Left ventricle myocardium inferior (tissue), 1 donor: ENCODE data around the gene PGR. TPM values are rescaled to one million over a fixed set of nuclear protein-coding genes. Genes with fewer than 3 reads are reported as not detected.
A peak's percentile ranks its signal among the peaks of the same experiment; 100 is the strongest.

Experiments
- DNase-seq: peaks from one replicate; pipeline ENCODE4 v3.0.0-alpha.2; 2020
- H3K27ac ChIP-seq: fragments of 200-600 bp; replicated peaks from 2 replicates; pipeline ENCODE4 v1.8.0; 2021
- H3K27me3 ChIP-seq: fragments of 200-600 bp; 2 replicates; pipeline ENCODE4 v1.8.0; 2021; ENCODE audit warnings: low read depth
- H3K36me3 ChIP-seq: fragments of 200-600 bp; 2 replicates; pipeline ENCODE4 v1.8.0; 2021
- H3K4me1 ChIP-seq: fragments of 200-600 bp; 2 replicates; pipeline ENCODE4 v1.8.0; 2021
- H3K4me3 ChIP-seq: fragments of 200-600 bp; 2 replicates; pipeline ENCODE4 v1.8.0; 2021; ENCODE audit warnings: mild to moderate bottlenecking, moderate library complexity
- H3K9me3 ChIP-seq: fragments of 200-600 bp; replicated peaks from 2 replicates; pipeline ENCODE4 v1.8.0; 2021
- intact Hi-C: fragments of 100-400 bp; cut with micrococcal nuclease; formaldehyde crosslinking; loops from one replicate; pipeline ENCODE4 v1.11.0; 2022
- total RNA-seq: library from RNA; stranded (reverse); fragmentation: NEBNext Ultra II Directional; extraction: Animal tissue kit (Norgen Biotek cat#: 25700); gene quantifications from one replicate; pipeline ENCODE4 v1.2.1, GENCODE V29; 2021
- TF ChIP-seq, protein P1 (sequence below): fragments of 200-600 bp; IDR thresholded peaks from 2 replicates; pipeline ENCODE4 v1.8.0; 2021; ENCODE audit warnings: antibody characterized with exemption, mild to moderate bottlenecking, borderline replicate concordance
- donor health status: DM: no; HTN: yes; CAD: no; lungs with severe emphysema.

Gene PGR
- total RNA-seq, 1 donor from 2014 or later: 11.7 TPM

DNA sequence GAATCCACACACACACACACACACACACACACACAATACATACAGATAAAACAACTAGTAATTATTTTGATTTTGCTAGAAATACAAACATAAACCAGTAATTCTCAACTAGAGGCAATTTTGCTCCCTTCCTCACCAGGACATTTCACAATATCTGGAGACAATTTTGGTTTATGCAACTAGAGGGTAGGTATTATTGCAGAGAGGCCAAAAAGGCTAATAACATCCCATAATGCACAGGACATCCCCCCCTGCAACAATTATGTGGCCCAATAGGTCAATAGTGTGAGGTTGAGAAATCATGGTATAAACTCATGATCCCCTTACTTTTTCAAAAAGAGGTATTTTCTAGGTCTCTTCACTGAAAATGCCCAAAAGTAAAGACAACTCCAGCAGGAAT lies 29.0 kb downstream of the PGR start:
- Histone ChIP-seq H3K9me3 (peaks cover under 1% of the 10 kb centered on the region), H3K4me1 (peaks cover 33% of the 10 kb centered on the region), H3K27ac (peak overlapping the region; percentile 42), H3K36me3 (no peaks in the 10 kb centered on the region), H3K4me3 (no peak overlapping the region), H3K27me3 (no peaks in the 10 kb centered on the region)
- DNase-seq: no peak
- intact Hi-C loops: no loop called here
- TF ChIP-seq, protein P1, sequence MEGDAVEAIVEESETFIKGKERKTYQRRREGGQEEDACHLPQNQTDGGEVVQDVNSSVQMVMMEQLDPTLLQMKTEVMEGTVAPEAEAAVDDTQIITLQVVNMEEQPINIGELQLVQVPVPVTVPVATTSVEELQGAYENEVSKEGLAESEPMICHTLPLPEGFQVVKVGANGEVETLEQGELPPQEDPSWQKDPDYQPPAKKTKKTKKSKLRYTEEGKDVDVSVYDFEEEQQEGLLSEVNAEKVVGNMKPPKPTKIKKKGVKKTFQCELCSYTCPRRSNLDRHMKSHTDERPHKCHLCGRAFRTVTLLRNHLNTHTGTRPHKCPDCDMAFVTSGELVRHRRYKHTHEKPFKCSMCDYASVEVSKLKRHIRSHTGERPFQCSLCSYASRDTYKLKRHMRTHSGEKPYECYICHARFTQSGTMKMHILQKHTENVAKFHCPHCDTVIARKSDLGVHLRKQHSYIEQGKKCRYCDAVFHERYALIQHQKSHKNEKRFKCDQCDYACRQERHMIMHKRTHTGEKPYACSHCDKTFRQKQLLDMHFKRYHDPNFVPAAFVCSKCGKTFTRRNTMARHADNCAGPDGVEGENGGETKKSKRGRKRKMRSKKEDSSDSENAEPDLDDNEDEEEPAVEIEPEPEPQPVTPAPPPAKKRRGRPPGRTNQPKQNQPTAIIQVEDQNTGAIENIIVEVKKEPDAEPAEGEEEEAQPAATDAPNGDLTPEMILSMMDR: no peak

DNA sequence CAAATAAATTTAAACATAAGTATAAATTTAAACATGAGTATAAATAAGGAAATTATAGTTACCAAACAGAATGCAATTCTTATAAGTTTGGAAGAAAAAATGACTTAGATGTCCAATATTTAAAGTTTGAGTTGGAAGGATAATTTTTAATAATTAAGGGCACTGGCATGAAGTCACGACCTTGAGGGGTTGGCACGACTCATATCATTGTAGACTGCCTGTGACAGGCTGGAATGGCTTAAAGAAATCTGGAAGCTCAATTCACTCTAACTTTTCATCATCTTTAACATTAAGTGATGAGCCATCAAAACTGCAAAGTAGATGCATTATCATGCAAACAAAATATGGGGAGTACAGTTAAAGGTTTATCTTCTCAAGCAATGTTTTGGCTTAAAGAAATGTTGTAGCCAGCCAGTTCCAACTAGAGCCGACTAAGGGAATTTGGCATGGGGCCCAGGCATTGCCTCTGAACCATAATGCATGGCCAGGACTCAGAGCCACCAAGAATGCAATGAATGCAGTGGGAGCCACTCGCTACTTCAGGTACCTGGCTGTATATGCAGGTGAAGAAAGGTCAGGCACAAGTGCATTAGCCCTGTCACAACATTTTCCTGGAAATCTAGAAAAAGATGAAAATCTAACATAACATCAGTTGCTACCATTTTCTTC lies 33.4 kb downstream of the PGR start:
- Histone ChIP-seq H3K27ac (peak overlapping the region; percentile 48), H3K36me3 (no peaks in the 10 kb centered on the region), H3K4me3 (no peak overlapping the region), H3K27me3 (no peaks in the 10 kb centered on the region), H3K4me1 (peaks cover 40% of the 10 kb centered on the region), H3K9me3 (no peaks in the 10 kb centered on the region)
- TF ChIP-seq, protein P1: no peak
- peak; percentile 54 for DNase-seq
- intact Hi-C loops: no loop called here

DNA sequence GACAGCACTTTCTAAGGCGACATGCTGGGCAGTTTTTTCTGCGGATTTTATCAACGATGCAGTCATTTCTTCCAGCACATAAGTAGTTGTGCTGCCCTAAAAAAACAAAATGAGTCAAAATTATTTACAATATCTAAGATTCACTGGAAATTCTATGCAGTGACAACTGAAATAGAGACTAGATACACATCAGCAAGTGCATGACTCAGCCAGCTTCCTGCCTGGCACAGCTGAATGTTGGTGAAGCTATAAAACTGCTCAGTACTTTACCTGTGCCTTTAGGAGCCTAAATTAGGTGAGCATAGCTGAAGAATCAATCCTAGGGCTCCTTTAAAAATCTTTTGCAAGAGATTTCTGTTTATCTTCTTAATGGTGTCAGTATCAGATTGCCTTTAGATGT lies 37.8 kb downstream of the PGR start:
- TF ChIP-seq, protein P1: no peak
- Histone ChIP-seq H3K9me3 (peaks cover 15% of the 10 kb centered on the region), H3K4me1 (peaks cover 35% of the 10 kb centered on the region), H3K36me3 (peaks cover 6% of the 10 kb centered on the region), H3K27me3 (no peaks in the 10 kb centered on the region), H3K27ac (no peak overlapping the region), H3K4me3 (no peak overlapping the region)
- no peak for DNase-seq
- intact Hi-C loops: no loop called here

DNA sequence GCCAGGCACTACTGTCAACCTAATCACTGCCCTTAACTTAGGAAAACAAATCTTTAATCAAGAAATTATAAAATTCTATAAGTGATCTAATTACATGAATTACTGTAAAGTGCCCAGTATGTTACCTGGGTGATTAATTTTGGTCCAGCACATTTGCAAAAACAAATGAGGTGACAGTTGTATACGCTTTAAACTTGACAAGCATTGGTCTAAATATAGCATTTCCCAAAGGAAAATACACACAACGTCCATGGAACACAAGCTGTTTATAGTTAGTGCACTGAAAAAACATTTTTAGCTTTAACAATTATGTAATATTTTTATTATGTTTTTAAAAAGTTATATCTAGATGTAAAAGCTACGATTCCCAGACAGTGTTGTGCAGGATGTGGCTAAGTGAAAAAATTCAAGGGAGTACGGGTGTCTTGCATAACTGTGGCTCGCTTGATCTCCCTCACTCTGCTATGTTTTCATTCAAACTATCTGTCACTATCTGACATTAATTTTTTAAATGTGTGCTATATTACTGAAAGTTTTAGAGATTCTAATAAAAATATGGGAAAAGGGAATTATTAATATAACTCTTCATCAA lies 38.8 kb downstream of the PGR start:
- Histone ChIP-seq H3K27me3 (no peaks in the 10 kb centered on the region), H3K27ac (peak overlapping the region; percentile 20), H3K36me3 (peaks cover 6% of the 10 kb centered on the region), H3K9me3 (peaks cover 21% of the 10 kb centered on the region), H3K4me3 (no peak overlapping the region), H3K4me1 (peaks cover 25% of the 10 kb centered on the region)
- no peak for DNase-seq
- TF ChIP-seq, protein P1: no peak
- intact Hi-C loops: no loop called here

DNA sequence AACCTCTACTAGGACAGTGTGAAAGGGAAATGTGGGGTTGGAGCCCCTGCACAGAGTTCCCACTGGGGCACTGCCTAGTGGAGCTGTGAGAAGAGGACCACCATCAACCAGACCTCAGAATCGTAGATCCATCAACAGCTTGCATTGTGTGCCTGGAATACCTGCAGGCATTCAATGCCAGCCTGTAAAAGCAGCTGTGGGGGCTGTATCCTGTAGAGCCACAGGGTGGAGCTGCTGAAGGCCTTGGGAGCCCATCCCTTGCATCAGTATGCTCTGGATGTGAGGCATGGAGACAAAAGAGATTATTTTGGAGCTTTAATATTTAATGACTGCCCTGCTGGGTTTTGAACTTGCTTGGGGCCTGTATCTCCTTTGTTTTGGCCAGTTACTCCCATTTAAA lies 46.3 kb downstream of the PGR start:
- H3K27ac ChIP-seq: no peak overlapping the region
- H3K27me3 ChIP-seq: no peaks in the 10 kb centered on the region
- no peak overlapping the region for H3K4me3 ChIP-seq
- intact Hi-C loops: no loop called here
- H3K4me1 ChIP-seq: no peaks in the 10 kb centered on the region
- TF ChIP-seq, protein P1: no peak
- peaks cover 42% of the 10 kb centered on the region for H3K9me3 ChIP-seq
- H3K36me3 ChIP-seq: peaks cover 17% of the 10 kb centered on the region
- DNase-seq: no peak
